GM15510 (cell line): ENCODE results near the gene CPSF4.

ENCODE experiments used
- POLR2A ChIP-seq: IDR thresholded peaks from 3 replicates; pipeline ENCODE4 v1.6.1; 2011; ENCODE audit warnings: borderline replicate concordance; ENCODE audit not compliant: insufficient read length; ENCODE audit errors: extremely low read depth

CPSF4 gene

DNA sequence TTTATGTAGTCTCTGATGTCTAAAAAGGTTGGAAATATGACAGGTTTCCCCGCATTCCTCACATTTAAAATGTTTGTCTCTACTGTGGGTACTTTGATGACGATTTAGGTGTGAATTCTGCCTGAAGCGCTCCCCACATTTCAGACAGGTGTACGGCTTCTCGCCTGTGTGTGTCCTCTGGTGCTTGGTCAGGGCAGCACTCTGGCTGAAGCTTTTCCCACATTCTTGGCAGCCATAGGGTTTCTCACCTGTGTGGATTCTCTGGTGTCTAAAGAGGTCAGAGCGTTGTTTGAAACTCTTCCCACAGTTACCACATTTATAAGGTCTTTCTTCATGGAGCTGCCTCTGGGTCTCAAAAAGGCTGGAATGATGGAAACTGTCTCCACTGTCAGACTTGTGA, 55.1 kb downstream of the CPSF4 start:
- no peak for TF ChIP-seq POLR2A

- no peak for TF ChIP-seq POLR2A
These were observed 59.2 kb downstream of the CPSF4 start for GRCh38 chr7:99497766-99498545.

GRCh38 chr7:99498546-99498944, 59.8 kb downstream of the CPSF4 start:
- TF ChIP-seq POLR2A, result no peak

DNA sequence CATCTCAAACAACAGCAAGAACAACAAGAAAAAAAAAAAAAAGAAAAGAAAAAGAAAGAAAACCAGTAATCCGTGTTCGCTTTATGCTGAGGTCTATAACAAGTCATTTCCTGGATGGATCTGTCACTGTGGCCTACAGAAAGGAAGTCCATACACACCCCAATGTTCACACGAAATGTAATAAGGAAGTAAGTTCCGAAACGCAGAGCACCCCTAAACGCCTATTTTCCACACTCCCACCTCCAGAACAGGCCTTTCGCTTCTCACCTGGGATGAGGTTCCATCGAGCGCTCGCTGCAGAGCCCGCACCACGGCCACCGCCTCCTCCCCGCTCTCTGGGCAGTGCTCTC, 60.6 kb downstream of the CPSF4 start:
- no peak for TF ChIP-seq POLR2A

DNA sequence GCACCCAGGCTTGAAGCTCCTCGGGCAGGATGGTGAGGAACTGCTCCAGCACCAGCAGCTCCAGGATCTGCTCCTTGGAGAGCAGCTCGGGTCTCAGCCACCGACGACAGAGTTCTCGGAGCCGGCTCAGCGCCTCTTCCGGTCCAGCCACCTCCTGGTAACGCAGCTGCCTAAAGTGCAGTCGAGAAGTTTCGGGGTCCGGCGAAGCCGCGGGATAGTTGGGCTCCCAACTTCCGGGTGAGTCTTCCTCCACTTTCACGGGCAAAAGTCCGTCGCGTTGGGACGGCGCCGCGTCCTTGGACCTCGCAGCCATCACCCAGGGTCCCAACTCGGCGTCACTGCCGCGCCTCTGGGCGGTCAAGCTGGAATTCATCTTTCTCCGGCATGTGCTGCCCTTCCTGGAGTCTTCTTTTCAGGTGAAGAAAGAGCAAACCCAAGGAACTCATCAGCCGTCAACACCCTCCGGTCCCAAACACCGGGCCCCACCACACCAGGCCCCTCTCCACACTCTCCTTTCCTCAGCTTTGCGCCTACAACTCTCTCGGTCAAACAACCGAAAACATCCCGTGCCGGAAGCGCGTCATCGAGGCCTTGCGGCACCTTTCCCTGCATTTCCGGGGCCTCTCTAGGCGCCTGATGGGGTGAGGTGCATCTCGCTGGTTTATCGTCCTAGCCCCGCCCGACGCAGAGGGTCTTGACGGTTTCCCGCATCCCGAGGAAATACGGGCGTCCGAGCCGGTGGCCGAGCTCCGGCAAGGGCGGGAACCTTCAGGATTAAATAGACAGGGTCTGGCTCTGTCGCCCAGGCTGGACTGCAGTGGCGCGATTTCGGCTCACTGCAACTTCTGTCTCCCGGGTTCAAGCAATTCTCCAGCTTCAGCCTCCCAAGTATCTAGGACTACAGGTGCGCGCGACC, 61.2 kb downstream of the CPSF4 start, which contains the start of gene ZNF394:
ZNF394 (minus strand) TSS at position 561 of the 916 bp plus-strand sequence; CDS start at position 373, 188 bp downstream.
- TF ChIP-seq POLR2A, result peak; percentile 64

DNA sequence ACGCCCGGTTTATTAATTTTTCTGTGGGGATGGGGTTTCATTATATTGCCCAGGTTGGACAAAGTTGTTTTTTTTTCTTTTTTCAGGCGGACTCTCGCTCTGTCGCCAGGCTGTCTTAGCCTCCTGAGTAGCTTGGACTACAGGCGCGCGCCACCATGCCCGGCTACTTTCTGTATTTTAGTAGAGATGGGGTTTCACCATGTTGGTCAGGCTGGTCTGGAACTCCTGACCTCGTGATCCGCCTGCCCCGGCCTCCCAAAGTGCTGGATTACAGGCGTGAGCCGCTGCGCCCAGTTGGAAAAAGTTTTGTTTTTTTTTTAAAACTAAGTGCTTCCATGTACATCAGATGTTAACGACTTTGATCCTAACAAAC, 61.9 kb downstream of the CPSF4 start:
- no peak for TF ChIP-seq POLR2A

DNA sequence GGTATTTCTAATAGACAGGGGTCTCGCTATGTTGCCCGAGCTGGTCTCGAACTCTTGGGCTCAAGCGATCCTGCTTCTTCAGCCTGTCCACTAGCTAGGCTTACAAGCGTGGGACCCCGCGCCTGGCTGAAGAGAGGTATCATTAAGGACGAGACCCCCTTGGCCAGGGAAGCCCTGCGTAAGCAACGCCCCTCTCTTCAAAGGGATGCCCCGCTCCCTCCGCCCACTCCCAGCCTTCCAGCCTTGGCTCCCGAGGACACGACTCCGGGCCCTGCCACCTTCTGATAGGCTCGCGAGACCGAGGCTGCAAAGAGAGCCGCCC, 65.5 kb downstream of the CPSF4 start:
- no peak for TF ChIP-seq POLR2A

- TF ChIP-seq POLR2A, result peak; percentile 86
These were observed 66.0 kb downstream of the CPSF4 start, which contains the start of gene ZKSCAN5 for GRCh38 chr7:99504603-99505323. Gene ZKSCAN5, plus strand, starts transcription at chr7:99504662. Its CDS starts 1,383 bp downstream, at chr7:99506045.

DNA sequence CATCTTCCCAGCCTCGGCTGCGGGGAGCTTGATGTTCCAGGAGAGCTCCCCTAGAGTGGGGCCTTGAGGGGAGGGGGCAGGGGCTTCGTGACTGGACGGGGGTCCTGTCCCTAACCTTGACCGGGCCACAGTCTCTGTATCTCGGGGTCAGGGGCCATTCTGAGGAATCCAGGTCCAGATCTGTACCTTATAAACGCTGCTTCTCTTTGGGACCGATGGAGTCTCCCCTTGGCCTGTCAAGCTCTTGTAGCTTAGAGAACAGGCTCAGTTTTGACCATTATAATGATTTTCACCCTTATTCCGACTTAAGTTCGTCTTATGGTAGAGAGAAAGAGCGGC, 66.5 kb downstream of the CPSF4 start:
- no peak for TF ChIP-seq POLR2A
